ENCODE data around the gene LANCL3. TPM values are rescaled to one million over a fixed set of nuclear protein-coding genes. Genes with fewer than 3 reads are reported as not detected.
"Not testable (repeated sequence)": the region's sequence is repeated elsewhere in the genome, so short reads cannot be mapped to it uniquely, and the experiment has no call there.

Gene LANCL3
- total RNA-seq, 6 experiments from 2014 or later = 0.03 TPM; not detected in 5

DNA sequence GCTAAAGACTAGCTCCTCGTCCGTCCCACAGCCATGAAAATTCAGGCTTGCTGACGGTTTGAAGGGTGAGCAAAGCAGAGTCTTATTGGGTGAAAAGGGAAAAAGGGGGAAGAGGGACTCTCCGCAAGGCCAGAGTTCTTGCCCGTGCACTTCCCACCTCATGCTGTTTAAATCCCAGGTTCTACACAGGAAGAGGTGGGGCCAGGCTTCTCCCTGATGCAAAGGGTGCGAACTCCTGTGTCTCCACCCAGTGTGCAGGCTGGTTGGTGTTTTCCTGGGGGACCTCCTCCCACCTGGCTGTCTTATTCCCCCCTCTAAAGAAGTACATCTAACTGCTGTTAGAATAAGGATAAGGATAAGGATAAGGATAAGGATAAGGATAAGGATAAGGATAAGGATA lies 18.0 kb upstream of the LANCL3 start:
- H3K36me3 Mint-ChIP-seq (ENCODE audit: low read depth) = no peaks in the 10 kb centered on the region
- no peak overlapping the region for H3K4me3 Mint-ChIP-seq
- no peaks in the 10 kb centered on the region for H3K4me1 Mint-ChIP-seq (ENCODE audit: low read depth)
- H3K9me3 Mint-ChIP-seq = no peaks in the 10 kb centered on the region
- TF ChIP-seq, protein P1, sequence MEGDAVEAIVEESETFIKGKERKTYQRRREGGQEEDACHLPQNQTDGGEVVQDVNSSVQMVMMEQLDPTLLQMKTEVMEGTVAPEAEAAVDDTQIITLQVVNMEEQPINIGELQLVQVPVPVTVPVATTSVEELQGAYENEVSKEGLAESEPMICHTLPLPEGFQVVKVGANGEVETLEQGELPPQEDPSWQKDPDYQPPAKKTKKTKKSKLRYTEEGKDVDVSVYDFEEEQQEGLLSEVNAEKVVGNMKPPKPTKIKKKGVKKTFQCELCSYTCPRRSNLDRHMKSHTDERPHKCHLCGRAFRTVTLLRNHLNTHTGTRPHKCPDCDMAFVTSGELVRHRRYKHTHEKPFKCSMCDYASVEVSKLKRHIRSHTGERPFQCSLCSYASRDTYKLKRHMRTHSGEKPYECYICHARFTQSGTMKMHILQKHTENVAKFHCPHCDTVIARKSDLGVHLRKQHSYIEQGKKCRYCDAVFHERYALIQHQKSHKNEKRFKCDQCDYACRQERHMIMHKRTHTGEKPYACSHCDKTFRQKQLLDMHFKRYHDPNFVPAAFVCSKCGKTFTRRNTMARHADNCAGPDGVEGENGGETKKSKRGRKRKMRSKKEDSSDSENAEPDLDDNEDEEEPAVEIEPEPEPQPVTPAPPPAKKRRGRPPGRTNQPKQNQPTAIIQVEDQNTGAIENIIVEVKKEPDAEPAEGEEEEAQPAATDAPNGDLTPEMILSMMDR (IDR thresholded peaks at IDR 0.05) = no peak
- no peak for DNase-seq
- no peaks in the 10 kb centered on the region; the same call in none of the 2 replicates for H3K27me3 Mint-ChIP-seq (ENCODE audit: insufficient read depth)
- no peak overlapping the region for H3K27ac Mint-ChIP-seq

DNA sequence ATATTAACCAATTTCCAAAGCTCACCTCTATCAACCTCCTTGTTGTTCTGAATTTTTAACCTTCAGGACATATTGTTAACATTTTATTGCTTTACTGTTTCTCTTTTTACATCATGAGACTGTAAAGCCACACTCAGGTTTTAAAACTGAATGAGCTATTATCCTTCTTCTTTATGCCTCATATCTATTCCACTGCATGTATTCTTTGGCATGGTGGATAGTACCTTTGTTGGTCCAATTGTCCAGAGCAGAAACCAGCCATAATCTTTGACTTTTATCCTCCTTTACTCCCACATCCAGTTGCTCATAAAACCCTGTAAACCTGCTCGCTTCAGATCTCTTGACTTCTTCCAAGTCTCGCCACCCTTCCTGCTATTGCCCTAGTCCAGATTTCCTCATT lies 6.2 kb upstream of the LANCL3 start:
- DNase-seq; H3K4me3 Mint-ChIP-seq; H3K27ac Mint-ChIP-seq; H3K36me3 Mint-ChIP-seq (ENCODE audit: low read depth); H3K27me3 Mint-ChIP-seq (ENCODE audit: insufficient read depth); H3K4me1 Mint-ChIP-seq (ENCODE audit: low read depth); H3K9me3 Mint-ChIP-seq: not testable (repeated sequence)

DNA sequence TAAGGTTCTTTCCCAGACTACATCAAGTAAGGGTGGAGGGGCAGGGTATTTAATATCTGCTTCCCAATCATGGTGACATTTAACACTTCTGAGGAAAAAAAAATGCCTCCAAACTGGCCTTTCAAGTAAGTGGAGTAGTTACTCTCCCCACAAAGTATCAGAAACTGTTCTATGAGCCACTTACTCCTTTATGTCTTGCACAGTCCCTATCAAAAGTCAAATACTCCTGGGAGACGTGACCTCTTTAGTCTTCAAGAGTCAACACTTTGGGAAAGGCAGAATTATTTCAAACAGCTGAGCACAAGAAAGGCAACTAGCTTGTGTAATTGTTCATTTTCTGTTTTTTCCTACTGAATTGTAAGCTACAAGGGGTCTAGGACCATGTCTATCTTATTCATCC lies 1.1 kb upstream of the LANCL3 start:
- not testable (repeated sequence) for H3K36me3 Mint-ChIP-seq (ENCODE audit: low read depth); H3K27me3 Mint-ChIP-seq (ENCODE audit: insufficient read depth); DNase-seq; H3K9me3 Mint-ChIP-seq; H3K4me1 Mint-ChIP-seq (ENCODE audit: low read depth); H3K4me3 Mint-ChIP-seq; H3K27ac Mint-ChIP-seq

DNA sequence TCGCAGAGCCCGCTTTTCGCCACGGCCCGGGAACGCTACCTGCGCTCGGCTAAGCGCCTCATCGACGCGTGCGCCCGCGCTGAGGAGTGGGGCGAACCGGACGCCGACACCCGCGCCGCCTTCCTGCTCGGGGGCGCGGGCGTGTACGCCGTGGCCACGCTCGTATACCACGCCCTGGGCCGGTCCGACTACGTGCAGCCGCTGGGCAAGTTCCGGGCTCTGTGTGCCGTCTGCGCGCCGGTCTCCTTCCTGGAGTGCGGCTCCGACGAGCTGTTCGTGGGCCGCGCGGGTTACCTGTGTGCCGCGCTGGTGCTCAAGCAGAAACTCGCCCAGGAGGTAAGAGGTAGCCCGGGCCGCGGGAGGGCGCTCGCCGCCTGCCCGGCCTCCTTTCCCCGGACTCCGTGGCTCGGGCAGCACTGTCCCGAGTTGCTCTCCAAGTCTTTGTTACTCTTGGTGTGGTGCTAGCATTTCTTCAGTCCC lies 687 bp downstream of the LANCL3 start:
- not testable (repeated sequence) for H3K4me3 Mint-ChIP-seq; H3K27me3 Mint-ChIP-seq (ENCODE audit: insufficient read depth); DNase-seq; H3K27ac Mint-ChIP-seq; H3K9me3 Mint-ChIP-seq; H3K4me1 Mint-ChIP-seq (ENCODE audit: low read depth); H3K36me3 Mint-ChIP-seq (ENCODE audit: low read depth)

DNA sequence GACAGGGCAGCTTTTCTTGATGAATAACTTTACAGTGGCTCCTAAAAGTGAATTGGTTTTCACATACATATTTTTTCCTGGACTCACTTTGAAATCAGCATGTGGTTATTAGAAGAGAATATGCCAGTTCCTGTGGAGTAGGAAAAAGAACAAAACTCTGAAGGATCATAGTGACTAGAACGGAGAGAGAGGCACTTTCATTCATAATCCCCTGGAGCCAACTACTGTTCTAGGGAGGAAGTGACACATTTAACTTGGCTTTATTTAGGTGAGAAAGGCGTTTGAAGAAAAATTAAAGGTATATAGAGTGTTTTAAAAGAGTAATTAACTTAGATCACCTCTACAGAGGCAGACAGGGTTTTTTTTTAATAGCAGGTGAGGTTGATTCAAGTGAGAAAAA lies 1.7 kb downstream of the LANCL3 start:
- not testable (repeated sequence) for H3K4me3 Mint-ChIP-seq; H3K27ac Mint-ChIP-seq; DNase-seq; H3K4me1 Mint-ChIP-seq (ENCODE audit: low read depth); H3K27me3 Mint-ChIP-seq (ENCODE audit: insufficient read depth); H3K9me3 Mint-ChIP-seq; H3K36me3 Mint-ChIP-seq (ENCODE audit: low read depth)

DNA sequence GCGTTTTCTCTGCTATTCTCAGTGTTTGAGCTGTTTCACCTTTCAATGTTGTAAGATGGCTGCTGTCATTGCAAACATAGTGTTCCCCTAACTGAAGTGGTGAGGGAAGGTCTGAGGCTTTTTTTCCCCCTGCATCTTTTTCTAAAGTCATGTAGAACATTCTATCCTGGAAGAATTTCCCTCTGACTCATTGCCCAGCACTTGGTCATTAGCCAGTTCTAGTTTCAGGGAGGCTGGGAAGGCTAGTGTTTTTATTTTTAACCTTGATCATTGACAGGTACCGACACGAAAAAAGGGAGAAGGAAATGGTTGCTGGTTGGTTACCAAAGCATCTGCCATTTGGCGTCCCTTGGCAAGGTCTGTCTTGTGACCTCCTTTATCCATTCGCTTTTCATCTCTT lies 6.6 kb downstream of the LANCL3 start:
- Mint-ChIP-seq H3K27me3 (ENCODE audit: insufficient read depth) (no peaks in the 10 kb centered on the region), H3K27ac (no peak overlapping the region), H3K9me3 (no peaks in the 10 kb centered on the region), H3K4me3 (no peak overlapping the region), H3K36me3 (ENCODE audit: low read depth) (no peaks in the 10 kb centered on the region), H3K4me1 (ENCODE audit: low read depth) (no peaks in the 10 kb centered on the region)
- no peak for DNase-seq
- TF ChIP-seq, protein P1 (IDR thresholded peaks at IDR 0.05) = no peak

DNA sequence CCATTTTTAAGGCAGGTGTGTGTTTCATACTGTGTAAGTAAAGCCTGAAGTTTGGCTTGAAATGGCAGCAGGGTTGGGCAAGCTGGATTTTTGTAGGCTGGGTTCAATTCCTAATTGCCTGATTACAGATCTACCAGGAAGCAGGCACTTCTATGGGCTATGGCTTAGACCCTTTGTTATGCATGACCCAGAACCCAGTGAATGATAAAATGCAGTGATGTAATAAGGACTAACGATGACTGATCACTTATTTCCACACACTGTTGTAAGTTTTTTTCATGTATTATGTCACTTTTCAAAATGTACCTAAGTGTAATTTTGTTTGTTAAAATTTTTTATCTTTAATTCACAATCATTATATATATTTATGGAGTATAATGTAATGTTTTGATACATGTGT lies 8.6 kb downstream of the LANCL3 start:
- no peak for DNase-seq
- H3K36me3 Mint-ChIP-seq (ENCODE audit: low read depth) = no peaks in the 10 kb centered on the region
- H3K27ac Mint-ChIP-seq = no peak overlapping the region
- H3K4me1 Mint-ChIP-seq (ENCODE audit: low read depth) = no peaks in the 10 kb centered on the region
- H3K9me3 Mint-ChIP-seq = no peaks in the 10 kb centered on the region
- TF ChIP-seq, protein P1 (IDR thresholded peaks at IDR 0.05) = no peak
- H3K27me3 Mint-ChIP-seq (ENCODE audit: insufficient read depth) = no peaks in the 10 kb centered on the region
- H3K4me3 Mint-ChIP-seq = no peak overlapping the region

DNA sequence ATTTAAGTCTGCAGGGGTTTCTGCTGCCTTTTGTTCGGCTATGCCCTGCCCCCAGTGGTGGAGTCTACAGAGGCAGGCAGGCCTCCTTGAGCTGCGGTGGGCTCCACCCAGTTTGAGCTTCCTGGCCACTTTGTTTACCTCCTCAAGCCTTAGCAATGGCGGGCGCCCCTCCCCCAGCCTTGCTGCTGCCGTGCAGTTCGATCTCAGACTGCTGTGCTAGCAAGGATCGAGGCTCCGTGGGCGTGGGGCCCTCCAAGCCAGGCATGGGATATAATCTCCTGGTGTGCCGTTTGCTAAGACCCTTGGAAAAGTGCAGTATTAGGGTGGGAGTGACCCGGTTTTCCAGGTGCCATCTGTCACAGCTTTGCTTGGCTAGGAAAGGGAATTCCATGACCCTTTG lies 15.9 kb downstream of the LANCL3 start:
- H3K4me3 Mint-ChIP-seq; H3K27me3 Mint-ChIP-seq (ENCODE audit: insufficient read depth); H3K36me3 Mint-ChIP-seq (ENCODE audit: low read depth); H3K27ac Mint-ChIP-seq; H3K4me1 Mint-ChIP-seq (ENCODE audit: low read depth); H3K9me3 Mint-ChIP-seq; DNase-seq: not testable (repeated sequence)
